Hypothalamus (tissue), 51 donors: ENCODE results near the gene NECAB3.
A peak's percentile ranks its signal among the peaks of the same experiment; 100 is the strongest.

Experiments
- DNase-seq, 51 donors: peaks; one replicate each; lab custom pipeline; 2025; lab: John Stamatoyannopoulos, UW

NECAB3 gene

GRCh38 chr20:33681288-33681687, 7.1 kb upstream of the NECAB3 start:
- no peak for DNase-seq

GRCh38 chr20:33680686-33681085, 6.5 kb upstream of the NECAB3 start:
- DNase-seq = no peak

- no peak for DNase-seq
Measured at GRCh38 chr20:33679758-33680485, 5.7 kb upstream of the NECAB3 start.

GRCh38 chr20:33677991-33678702, 3.9 kb upstream of the NECAB3 start:
- no peak for DNase-seq

GRCh38 chr20:33676652-33677645, 2.7 kb upstream of the NECAB3 start:
- no peak for DNase-seq

- no peak for DNase-seq
Measured at GRCh38 chr20:33676121-33676520, 1.9 kb upstream of the NECAB3 start.

- DNase-seq = peak in 1 of 51 donors; percentile 50
Measured at GRCh38 chr20:33675136-33675959, 1.1 kb upstream of the NECAB3 start.

GRCh38 chr20:33673410-33674293, 576 bp downstream of the NECAB3 start:
- DNase-seq = peak in 2 of 51 donors; percentile 34 to 59

GRCh38 chr20:33673114-33673409, 1.2 kb downstream of the NECAB3 start:
- DNase-seq = no peak

GRCh38 chr20:33672426-33673113, 1.7 kb downstream of the NECAB3 start:
- DNase-seq = peak in 1 of 51 donors; percentile 14

- no peak for DNase-seq
Measured at GRCh38 chr20:33671573-33672288, 2.5 kb downstream of the NECAB3 start.

- no peak for DNase-seq
Measured at GRCh38 chr20:33670715-33671499, 3.3 kb downstream of the NECAB3 start.

GRCh38 chr20:33669873-33670640, 4.2 kb downstream of the NECAB3 start:
- peak in 1 of 51 donors; percentile 72 for DNase-seq

- DNase-seq = no peak
Measured at GRCh38 chr20:33669224-33669623, 5.0 kb downstream of the NECAB3 start.

GRCh38 chr20:33668466-33669155, 5.6 kb downstream of the NECAB3 start:
- DNase-seq = no peak
